Upper lobe of left lung (tissue), 4 donors: ENCODE results near the gene MLC1.

ENCODE experiments used
- POLR2AphosphoS5 ChIP-seq, 2 donors: sonication (generic); formaldehyde crosslinking; IDR thresholded peaks; one replicate each; pipeline ENCODE4 v1.5.1; 2017; ENCODE audit warnings: antibody characterized with exemption in 2 of 2
- TF ChIP-seq, protein P1 (sequence below), 6 experiments: fragments of 450-650 bp in 4 of 6; fragments of 200-600 bp in 2 of 6; sonication (generic) in 2 of 6; IDR thresholded peaks; one replicate each; pipeline ENCODE4 v1.5.1; 2016 to 2019; ENCODE audit warnings: antibody characterized with exemption in 6 of 6

DNA sequence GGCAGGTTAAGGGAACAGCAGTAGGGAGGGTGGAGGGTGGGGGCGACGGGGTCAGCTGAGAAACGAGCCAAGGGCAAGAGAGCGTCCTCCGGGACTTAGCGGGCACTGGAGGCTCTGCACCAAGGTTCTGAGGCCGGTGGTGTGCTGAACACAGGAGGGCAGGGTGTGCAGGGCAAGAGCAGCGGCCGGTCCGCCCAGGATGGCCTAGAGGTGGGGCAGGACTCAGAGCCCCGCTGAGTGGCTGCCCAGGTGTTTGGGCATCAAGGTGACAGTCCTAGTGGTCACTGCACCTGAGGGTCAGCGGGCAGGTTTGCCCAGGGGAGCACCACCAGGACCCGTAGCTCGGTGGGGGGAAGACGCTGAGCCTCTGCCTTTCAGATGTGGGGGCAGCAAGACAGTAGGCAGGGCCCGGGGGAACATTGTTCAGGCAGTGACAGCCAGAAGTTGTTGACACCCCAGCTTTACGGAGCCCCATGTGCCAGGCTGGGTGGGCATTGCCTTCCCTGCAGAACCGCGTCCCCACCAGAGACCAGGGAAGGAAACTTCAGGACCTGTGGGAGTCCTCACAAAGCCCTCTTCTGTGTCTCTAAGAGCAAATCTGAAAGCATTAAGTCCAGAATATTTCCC, 22.6 kb downstream of the MLC1 start:
- TF ChIP-seq, protein P1, sequence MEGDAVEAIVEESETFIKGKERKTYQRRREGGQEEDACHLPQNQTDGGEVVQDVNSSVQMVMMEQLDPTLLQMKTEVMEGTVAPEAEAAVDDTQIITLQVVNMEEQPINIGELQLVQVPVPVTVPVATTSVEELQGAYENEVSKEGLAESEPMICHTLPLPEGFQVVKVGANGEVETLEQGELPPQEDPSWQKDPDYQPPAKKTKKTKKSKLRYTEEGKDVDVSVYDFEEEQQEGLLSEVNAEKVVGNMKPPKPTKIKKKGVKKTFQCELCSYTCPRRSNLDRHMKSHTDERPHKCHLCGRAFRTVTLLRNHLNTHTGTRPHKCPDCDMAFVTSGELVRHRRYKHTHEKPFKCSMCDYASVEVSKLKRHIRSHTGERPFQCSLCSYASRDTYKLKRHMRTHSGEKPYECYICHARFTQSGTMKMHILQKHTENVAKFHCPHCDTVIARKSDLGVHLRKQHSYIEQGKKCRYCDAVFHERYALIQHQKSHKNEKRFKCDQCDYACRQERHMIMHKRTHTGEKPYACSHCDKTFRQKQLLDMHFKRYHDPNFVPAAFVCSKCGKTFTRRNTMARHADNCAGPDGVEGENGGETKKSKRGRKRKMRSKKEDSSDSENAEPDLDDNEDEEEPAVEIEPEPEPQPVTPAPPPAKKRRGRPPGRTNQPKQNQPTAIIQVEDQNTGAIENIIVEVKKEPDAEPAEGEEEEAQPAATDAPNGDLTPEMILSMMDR (IDR thresholded peaks at IDR 0.05), result no peak
- no peak for TF ChIP-seq POLR2AphosphoS5 (IDR thresholded peaks at IDR 0.05)
